Fibroblast of the aortic adventitia (primary cell): Measurements from ENCODE around the gene GCA. TPM values are rescaled to one million over a fixed set of nuclear protein-coding genes. Genes with fewer than 3 reads are reported as not detected.

Experiments used
- DNase-seq: peaks from one replicate; pipeline ENCODE4 v3.0.0-alpha.2; 2010; ENCODE audit warnings: low read depth
- H3K4me3 ChIP-seq: 2 replicates; pipeline ENCODE4 v1.5.1; 2011; ENCODE audit warnings: low read depth, mild to moderate bottlenecking, control low read depth, low read length, moderate library complexity
- CTCF ChIP-seq: IDR thresholded peaks from 2 replicates; pipeline ENCODE4 v1.5.1; 2011; ENCODE audit warnings: mild to moderate bottlenecking, low read length, control low read depth, inconsistent platforms; ENCODE audit not compliant: insufficient read depth
- total RNA-seq: library from RNA; depleted of rRNA; stranded (reverse); fragments of >200 nt; gene quantifications from 2 replicates; pipeline ENCODE4 v1.2.3, GENCODE V29; 2012; ENCODE audit warnings: low replicate concordance

GCA gene
- total RNA-seq, 1 donor = 3.3 TPM

GRCh38 chr2:162342841-162343240 is 1.1 kb upstream of the GCA start:
- no peak for TF ChIP-seq CTCF
- H3K4me3 ChIP-seq = no peak overlapping the region
- DNase-seq = no peak

- H3K4me3 ChIP-seq = peak overlapping the region; percentile 84
- no peak for DNase-seq
- no peak for TF ChIP-seq CTCF
These were observed 474 bp upstream of the GCA start for GRCh38 chr2:162343492-162343823.

- peak overlapping the region; percentile 84 for H3K4me3 ChIP-seq
- TF ChIP-seq CTCF = no peak
- no peak for DNase-seq
These were observed 652 bp downstream of the GCA start for GRCh38 chr2:162344617-162344950.

GRCh38 chr2:162365392-162365791 is 21.5 kb downstream of the GCA start:
- H3K4me3 ChIP-seq = no peak overlapping the region
- DNase-seq = no peak
- no peak for TF ChIP-seq CTCF

GRCh38 chr2:162368494-162368893 is 24.6 kb downstream of the GCA start:
- no peak overlapping the region for H3K4me3 ChIP-seq
- no peak for DNase-seq
- no peak for TF ChIP-seq CTCF

- no peak overlapping the region for H3K4me3 ChIP-seq
- TF ChIP-seq CTCF = no peak
- no peak for DNase-seq
These were observed 25.6 kb downstream of the GCA start for GRCh38 chr2:162369551-162369950.

GRCh38 chr2:162370931-162371330 is 27.0 kb downstream of the GCA start:
- no peak for DNase-seq
- no peak for TF ChIP-seq CTCF

More at GRCh38 chr2:162370931-162371330, 27.0 kb downstream of the GCA start:
- H3K4me3 ChIP-seq = no peak overlapping the region
